Heart left ventricle (tissue), 16 donors: ENCODE measurements around the gene NDST1. TPM values are rescaled to one million over a fixed set of nuclear protein-coding genes. Genes with fewer than 3 reads are reported as not detected.

ENCODE experiments used
- ATAC-seq, 4 donors: fragments of 200-7000 bp; cut with Tn5 transposase; one replicate each; pipeline ENCODE4 v1.9.1; 2020 to 2022; ENCODE audit warnings: moderate library complexity in 4 of 4, mild to moderate bottlenecking in 3 of 4, moderate number of reproducible peaks in 1 of 4
- DNase-seq, 5 donors: peaks; one replicate each; pipeline ENCODE4 v3.0.0-alpha.2; 2020
- H3K27ac ChIP-seq, 12 donors: fragments of 200-600 bp; sonication (generic) in 4 of 12; one replicate each; pipeline versions ENCODE4 v1.5.0 to v1.8.0; 2016 to 2022; ENCODE audit warnings: mild to moderate bottlenecking in 2 of 12
- H3K27me3 ChIP-seq, 9 donors: fragments of 200-600 bp; sonication (generic) in 2 of 9; one replicate each; pipeline versions ENCODE4 v1.5.1 to v1.8.0; 2016 to 2022; ENCODE audit warnings: mild to moderate bottlenecking in 3 of 9
- H3K36me3 ChIP-seq, 9 donors: fragments of 200-600 bp; sonication (generic) in 2 of 9; one replicate each; pipeline versions ENCODE4 v1.5.0 to v1.8.0; 2018 to 2022; ENCODE audit warnings: mild to moderate bottlenecking in 2 of 9
- H3K4me1 ChIP-seq, 12 donors: fragments of 200-600 bp; sonication (generic) in 4 of 12; one replicate each; pipeline versions ENCODE4 v1.5.0 to v1.8.0; 2016 to 2022; ENCODE audit warnings: mild to moderate bottlenecking in 3 of 12
- H3K4me3 ChIP-seq, 12 donors: fragments of 200-600 bp; sonication (generic) in 4 of 12; one replicate each; pipeline versions ENCODE4 v1.5.0 to v1.8.0; 2017 to 2022; ENCODE audit warnings: mild to moderate bottlenecking in 9 of 12, moderate library complexity in 4 of 12
- H3K9me3 ChIP-seq, 12 donors: fragments of 200-600 bp; sonication (generic) in 4 of 12; one replicate each; pipeline versions ENCODE4 v1.5.0 to v1.8.0; 2016 to 2022; ENCODE audit warnings: mild to moderate bottlenecking in 1 of 12
- CTCF ChIP-seq, 12 donors: fragments of 200-600 bp; sonication (generic) in 4 of 12; IDR thresholded peaks; one replicate each; pipeline versions ENCODE4 v1.5.0 to v1.8.0; 2018 to 2022; ENCODE audit warnings: antibody characterized with exemption in 12 of 12, mild to moderate bottlenecking in 5 of 12
- POLR2A ChIP-seq, 2 donors: fragments of 450-650 bp; IDR thresholded peaks; one replicate each; pipeline ENCODE4 v1.6.1; 2017; ENCODE audit warnings: antibody characterized with exemption in 2 of 2, mild to moderate bottlenecking in 2 of 2, moderate library complexity in 2 of 2
- WGBS, 4 donors: extraction: QIAGEN DNeasy Blood & Tissue Kit in 2 of 4; methylation state at CpG; one replicate each; pipeline versions ENCODE4 v1.1.5 to v1.1.7; 2013 to 2018; 5-methylcytosine and 5-hydroxymethylcytosine counted together
- intact Hi-C, 10 donors: fragments of 100-400 bp; cut with DNase I; formaldehyde crosslinking; loops; one replicate each; pipeline versions ENCODE4 v1.11.1 to v1.14.2; 2022
- polyA plus RNA-seq, 2 donors: library from polyadenylated mRNA; stranded (reverse); fragments of 200-250 nt; gene quantifications; one replicate each; pipeline ENCODE4 v1.2.3, GENCODE V29; 2013
- total RNA-seq, 9 donors: library from RNA; depleted of rRNA in 2 of 9; stranded (reverse); fragments of >200 nt in 2 of 9; fragmentation: NEBNext Ultra II Directional in 3 of 9; extraction: Animal tissue kit (Norgen Biotek cat#: 25700) in 3 of 9; gene quantifications; one replicate each; pipeline versions ENCODE4 v1.1.0 to v1.2.4, GENCODE V29; 2016 to 2023
- donor health status: ischemic (EF 13 %, LVEDD 7.1; RV severe dilation, severe dysfunction).
- donor health status: healthy with polysubstance abuse.
- donor health status: DM: no; HTN: yes; CAD: no.
- donor health status: DM: no; HTN: no; CAD: no.
- donor health status: ischemic (EF 25% LVEDD 6.9; RV normal size, moderate dysfunction).
- donor health status: ischemic (EF 25% LVEDD 5.7; RV mildly dilated, moderate dysfunction).
- donor health status: healthy.
- donor health status: DM: yes; HTN: yes; CAD: no.
- donor health status: ischemic (EF 35%, LVEDD 5.7; RV mildly dilated, moderate dysfunction).
- donor health status: nonischemic (EF 11% LVEDD 7.7; RV severe dilation, severe dysfunction).
- donor health status: DM: yes; HTN: yes; CAD: no.
- donor health status: PGD.
- donor health status: ischemic (EF 29% LVEDD 5.4; RV normal size, mild dysfunction).
- donor health status: nonischemic (EF 23%, LVEDD 6.1; RV moderate dilation, normal function).

NDST1 gene
- total and polyA plus RNA-seq, 11 donors: 32.1 to 156 (median 68.5) TPM

- ATAC-seq: peak in 2 of 4 donors; percentile 2 to 21
- no peak for DNase-seq
- H3K27me3 ChIP-seq: no peaks in the 10 kb centered on the region
- WGBS, 4 donors: 91 to 93% (median 92%) methylated on average over 2 to 6 of the region's 6 CpGs
- no peak overlapping the region for H3K4me3 ChIP-seq
- H3K27ac ChIP-seq: peak overlapping the region in 11 of 12 donors; percentile 73 to 95 (median 84)
- H3K36me3 ChIP-seq: peaks cover 2 to 94% (median 88%) of the 10 kb centered on the region in 9 donors
- intact Hi-C loops: loop anchor here in 7 of 10 donors (5.0 to 10.0 kb wide), 3 partner anchors 54 to 84 kb away; no protein-coding TSS in a partner anchor
- no peaks in the 10 kb centered on the region for H3K9me3 ChIP-seq
- H3K4me1 ChIP-seq: peaks cover 0 to 57% (median 24%) of the 10 kb centered on the region in 12 donors
- TF ChIP-seq CTCF (IDR thresholded peaks at IDR 0.05) (no peak), POLR2A (IDR thresholded peaks at IDR 0.05) (no peak)
Measured at GRCh38 chr5:150541397-150541675, 33.4 kb downstream of the NDST1 start.

- Histone ChIP-seq H3K27ac (peak overlapping the region in 9 of 12 donors; percentile 75 to 95 (median 85)), H3K27me3 (no peaks in the 10 kb centered on the region), H3K4me3 (no peak overlapping the region), H3K36me3 (peaks cover 2 to 94% (median 88%) of the 10 kb centered on the region in 9 donors), H3K4me1 (peaks cover 0 to 57% (median 24%) of the 10 kb centered on the region in 12 donors), H3K9me3 (no peaks in the 10 kb centered on the region)
- no peak for TF ChIP-seq CTCF (IDR thresholded peaks at IDR 0.05)
- TF ChIP-seq POLR2A (IDR thresholded peaks at IDR 0.05): no peak
- ATAC-seq: no peak
- intact Hi-C loops: loop anchor here in 8 of 10 donors (2.0 to 10.0 kb wide), 4 partner anchors 55 to 85 kb away; no protein-coding TSS in a partner anchor
- DNase-seq: no peak
Measured at GRCh38 chr5:150541895-150542294, 34.0 kb downstream of the NDST1 start.

- TF ChIP-seq POLR2A (IDR thresholded peaks at IDR 0.05) (no peak), CTCF (IDR thresholded peaks at IDR 0.05) (no peak)
- Histone ChIP-seq H3K4me3 (no peak overlapping the region), H3K9me3 (no peaks in the 10 kb centered on the region), H3K36me3 (peaks cover 2 to 94% (median 88%) of the 10 kb centered on the region in 9 donors), H3K4me1 (peaks cover 0 to 51% (median 21%) of the 10 kb centered on the region in 12 donors), H3K27ac (peak overlapping the region in 7 of 12 donors; percentile 6 to 86 (median 75)), H3K27me3 (no peaks in the 10 kb centered on the region)
- peak in 1 of 4 donors; percentile 26 for ATAC-seq
- DNase-seq: no peak
- intact Hi-C loops: loop anchor here in 8 of 10 donors (2.0 to 10.0 kb wide), 4 partner anchors 56 to 86 kb away; no protein-coding TSS in a partner anchor
- 39 to 61% (median 49%) methylated on average over 9 to 12 of the region's 12 CpGs for WGBS, 4 donors
Measured at GRCh38 chr5:150542933-150543445, 35.1 kb downstream of the NDST1 start.

GRCh38 chr5:150544611-150545219 lies 36.8 kb downstream of the NDST1 start:
- WGBS, 4 donors: 40 to 50% (median 45%) methylated on average over 6 to 8 of the region's 8 CpGs
- Histone ChIP-seq H3K4me1 (peaks cover 0 to 40% (median 16%) of the 10 kb centered on the region in 12 donors), H3K36me3 (peaks cover 2 to 94% (median 89%) of the 10 kb centered on the region in 9 donors), H3K4me3 (no peak overlapping the region), H3K27ac (peak overlapping the region in 1 of 12 donors; percentile 10), H3K27me3 (no peaks in the 10 kb centered on the region), H3K9me3 (no peaks in the 10 kb centered on the region)
- peak; percentile 74 to 83 (median 78) for ATAC-seq
- DNase-seq: peak; percentile 78 to 88 (median 83)
- TF ChIP-seq CTCF (IDR thresholded peaks at IDR 0.05): peak; percentile 81 to 95 (median 88)
- no peak for TF ChIP-seq POLR2A (IDR thresholded peaks at IDR 0.05)
- intact Hi-C loops: loop anchor here in 9 of 10 donors (1.0 to 10.0 kb wide), 7 partner anchors 57 to 88 kb away; no protein-coding TSS in a partner anchor
